Vagina (tissue), 2 donors: Measurements from ENCODE around the gene ETV4. TPM values are rescaled to one million over a fixed set of nuclear protein-coding genes. Genes with fewer than 3 reads are reported as not detected.

Experiments
- DNase-seq, 2 donors: peaks; one replicate each; pipeline ENCODE4 v3.0.0-alpha.2; 2017; ENCODE audit errors: extremely low spot score in 2 of 2
- H3K27ac ChIP-seq: fragments of 200-600 bp; sonication (generic); one replicate; pipeline ENCODE4 v1.5.1; 2019
- H3K27me3 ChIP-seq: fragments of 200-600 bp; sonication (generic); one replicate; pipeline ENCODE4 v1.5.1; 2019
- H3K36me3 ChIP-seq, 2 donors: fragments of 200-600 bp; sonication (generic); one replicate each; pipeline ENCODE4 v1.5.1; 2017 to 2019
- H3K4me1 ChIP-seq: fragments of 200-600 bp; sonication (generic); one replicate; pipeline ENCODE4 v1.5.1; 2019
- H3K4me3 ChIP-seq, 2 donors: fragments of 200-600 bp; sonication (generic); 1 replicate in 1 of 2; 2 replicates in 1 of 2; pipeline ENCODE4 v1.5.1; 2016 to 2019
- H3K9me3 ChIP-seq: fragments of 200-600 bp; sonication (generic); one replicate; pipeline ENCODE4 v1.5.1; 2019
- POLR2A ChIP-seq, 2 donors: fragments of 450-650 bp; IDR thresholded peaks; one replicate each; pipeline ENCODE4 v1.6.1; 2017; ENCODE audit warnings: antibody characterized with exemption in 2 of 2, mild to moderate bottlenecking in 2 of 2, moderate library complexity in 2 of 2
- POLR2AphosphoS5 ChIP-seq, 2 donors: sonication (generic); formaldehyde crosslinking; IDR thresholded peaks; one replicate each; pipeline ENCODE4 v1.9.0; 2017; ENCODE audit warnings: antibody characterized with exemption in 2 of 2, mild to moderate bottlenecking in 2 of 2, low read depth in 1 of 2; ENCODE audit not compliant: insufficient read depth in 1 of 2
- intact Hi-C: fragments of 100-400 bp; cut with DNase I; formaldehyde crosslinking; loops from one replicate; pipeline ENCODE4 v1.15.1; 2023
- total RNA-seq: library from RNA; depleted of rRNA; stranded (reverse); fragments of >200 nt; gene quantifications from one replicate; pipeline ENCODE4 v1.2.3, GENCODE V29; 2016
- TF ChIP-seq, protein P1 (sequence below), 3 experiments: fragments of 450-650 bp in 2 of 3; fragments of 200-600 bp in 1 of 3; sonication (generic) in 1 of 3; IDR thresholded peaks; one replicate each; pipeline ENCODE4 v1.5.1; 2017 to 2019; ENCODE audit warnings: antibody characterized with exemption in 3 of 3, mild to moderate bottlenecking in 2 of 3, moderate library complexity in 2 of 3

ETV4 gene
- total RNA-seq, 1 donor from 2014 or later = 5.4 TPM

DNA sequence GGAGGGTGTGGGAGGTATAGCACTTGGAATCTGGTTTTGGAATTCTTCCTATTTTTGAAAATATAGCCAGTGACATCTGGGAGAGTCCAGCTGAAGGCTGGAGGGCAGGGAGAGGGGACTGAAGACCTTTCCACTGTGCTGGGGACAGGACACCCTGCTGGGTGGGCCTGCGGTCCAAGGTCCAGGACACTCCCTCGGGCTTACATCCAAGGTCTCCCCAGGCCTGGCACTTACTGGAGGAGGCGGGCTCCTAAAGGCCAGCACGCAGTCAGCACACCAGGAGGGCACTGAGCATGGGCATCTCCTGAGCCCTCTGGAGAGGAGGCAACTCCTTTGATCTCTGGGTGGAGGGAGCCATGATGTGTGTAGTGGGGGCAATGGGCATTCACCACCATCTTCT lies 35.5 kb upstream of the ETV4 start:
- no peak for DNase-seq
- Histone ChIP-seq H3K4me3 (no peak overlapping the region), H3K27ac (no peak overlapping the region), H3K27me3 (no peaks in the 10 kb centered on the region), H3K36me3 (no peaks in the 10 kb centered on the region), H3K4me1 (peaks cover 15% of the 10 kb centered on the region), H3K9me3 (no peaks in the 10 kb centered on the region)
- intact Hi-C loops = no loop called here
- TF ChIP-seq POLR2AphosphoS5 (IDR thresholded peaks at IDR 0.05; ENCODE audit: insufficient read depth in 1 of 2, low read depth in 1 of 2) (no peak), POLR2A (IDR thresholded peaks at IDR 0.05) (no peak)
- TF ChIP-seq, protein P1, sequence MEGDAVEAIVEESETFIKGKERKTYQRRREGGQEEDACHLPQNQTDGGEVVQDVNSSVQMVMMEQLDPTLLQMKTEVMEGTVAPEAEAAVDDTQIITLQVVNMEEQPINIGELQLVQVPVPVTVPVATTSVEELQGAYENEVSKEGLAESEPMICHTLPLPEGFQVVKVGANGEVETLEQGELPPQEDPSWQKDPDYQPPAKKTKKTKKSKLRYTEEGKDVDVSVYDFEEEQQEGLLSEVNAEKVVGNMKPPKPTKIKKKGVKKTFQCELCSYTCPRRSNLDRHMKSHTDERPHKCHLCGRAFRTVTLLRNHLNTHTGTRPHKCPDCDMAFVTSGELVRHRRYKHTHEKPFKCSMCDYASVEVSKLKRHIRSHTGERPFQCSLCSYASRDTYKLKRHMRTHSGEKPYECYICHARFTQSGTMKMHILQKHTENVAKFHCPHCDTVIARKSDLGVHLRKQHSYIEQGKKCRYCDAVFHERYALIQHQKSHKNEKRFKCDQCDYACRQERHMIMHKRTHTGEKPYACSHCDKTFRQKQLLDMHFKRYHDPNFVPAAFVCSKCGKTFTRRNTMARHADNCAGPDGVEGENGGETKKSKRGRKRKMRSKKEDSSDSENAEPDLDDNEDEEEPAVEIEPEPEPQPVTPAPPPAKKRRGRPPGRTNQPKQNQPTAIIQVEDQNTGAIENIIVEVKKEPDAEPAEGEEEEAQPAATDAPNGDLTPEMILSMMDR (IDR thresholded peaks at IDR 0.05) = no peak

DNA sequence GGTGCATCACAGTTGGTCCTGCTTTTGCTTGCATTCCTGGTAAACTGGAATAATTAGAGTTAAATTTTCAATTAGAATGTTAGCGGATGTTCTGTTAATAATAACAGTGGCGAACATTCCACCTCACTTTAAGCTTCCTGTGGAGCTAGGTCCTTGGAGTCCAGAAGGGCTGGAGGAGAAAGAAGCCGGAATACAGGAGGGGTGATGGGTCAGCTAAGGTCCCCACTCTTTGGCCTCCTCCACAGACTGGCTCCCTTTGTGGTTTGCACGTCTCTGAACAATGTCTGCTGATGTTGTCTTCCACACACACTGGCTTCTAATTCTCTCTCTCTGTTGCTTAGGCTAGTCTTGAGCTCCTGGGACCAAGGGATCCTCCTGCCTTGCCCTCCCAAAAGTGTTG lies 35.0 kb upstream of the ETV4 start:
- intact Hi-C loops = no loop called here
- TF ChIP-seq POLR2AphosphoS5 (IDR thresholded peaks at IDR 0.05; ENCODE audit: insufficient read depth in 1 of 2, low read depth in 1 of 2) (no peak), POLR2A (IDR thresholded peaks at IDR 0.05) (no peak)
- TF ChIP-seq, protein P1 (IDR thresholded peaks at IDR 0.05) = no peak
- H3K27ac ChIP-seq = no peak overlapping the region

DNA sequence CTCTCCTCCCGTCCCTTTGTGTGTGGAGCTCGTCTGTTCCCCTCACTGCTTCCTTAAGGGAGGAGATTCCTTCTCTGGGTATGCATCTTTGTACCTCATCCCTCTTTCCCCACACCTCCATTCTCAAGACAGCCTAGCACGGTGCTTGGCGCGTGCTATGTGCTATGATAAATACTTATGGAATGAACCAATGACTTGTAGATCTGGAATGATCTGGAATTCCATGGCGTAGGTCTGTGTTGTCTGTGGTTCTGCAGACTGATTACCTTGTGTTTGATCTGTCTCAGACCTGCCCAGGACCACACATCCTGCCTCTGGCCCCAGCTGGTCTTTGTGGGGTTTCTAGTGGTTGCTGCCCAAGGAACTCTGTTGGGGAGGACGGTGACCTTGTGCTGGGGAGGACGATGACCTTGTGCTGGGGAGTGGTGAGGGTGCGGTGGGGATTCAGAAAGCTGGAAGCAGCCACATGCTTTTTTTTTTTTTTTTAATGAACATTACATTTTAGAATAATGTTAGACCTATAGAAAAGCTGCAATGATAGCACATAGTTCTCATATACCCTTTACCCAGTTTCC lies 33.5 kb upstream of the ETV4 start:
- TF ChIP-seq, protein P1 (IDR thresholded peaks at IDR 0.05) = no peak
- no peak for TF ChIP-seq POLR2AphosphoS5 (IDR thresholded peaks at IDR 0.05; ENCODE audit: insufficient read depth in 1 of 2, low read depth in 1 of 2)
- no peak for TF ChIP-seq POLR2A (IDR thresholded peaks at IDR 0.05)
- peaks cover 15% of the 10 kb centered on the region for H3K4me1 ChIP-seq
- DNase-seq = no peak
- H3K27ac ChIP-seq = no peak overlapping the region
- no peaks in the 10 kb centered on the region for H3K9me3 ChIP-seq
- intact Hi-C loops = no loop called here
- H3K27me3 ChIP-seq = no peaks in the 10 kb centered on the region
- no peak overlapping the region for H3K4me3 ChIP-seq
- H3K36me3 ChIP-seq = no peaks in the 10 kb centered on the region

More for the DNA sequence above, 35.0 kb upstream of the ETV4 start:
- H3K4me1 ChIP-seq = peaks cover 15% of the 10 kb centered on the region
- H3K4me3 ChIP-seq = no peak overlapping the region
- H3K27me3 ChIP-seq = no peaks in the 10 kb centered on the region
- no peaks in the 10 kb centered on the region for H3K9me3 ChIP-seq
- no peaks in the 10 kb centered on the region for H3K36me3 ChIP-seq
- no peak for DNase-seq

DNA sequence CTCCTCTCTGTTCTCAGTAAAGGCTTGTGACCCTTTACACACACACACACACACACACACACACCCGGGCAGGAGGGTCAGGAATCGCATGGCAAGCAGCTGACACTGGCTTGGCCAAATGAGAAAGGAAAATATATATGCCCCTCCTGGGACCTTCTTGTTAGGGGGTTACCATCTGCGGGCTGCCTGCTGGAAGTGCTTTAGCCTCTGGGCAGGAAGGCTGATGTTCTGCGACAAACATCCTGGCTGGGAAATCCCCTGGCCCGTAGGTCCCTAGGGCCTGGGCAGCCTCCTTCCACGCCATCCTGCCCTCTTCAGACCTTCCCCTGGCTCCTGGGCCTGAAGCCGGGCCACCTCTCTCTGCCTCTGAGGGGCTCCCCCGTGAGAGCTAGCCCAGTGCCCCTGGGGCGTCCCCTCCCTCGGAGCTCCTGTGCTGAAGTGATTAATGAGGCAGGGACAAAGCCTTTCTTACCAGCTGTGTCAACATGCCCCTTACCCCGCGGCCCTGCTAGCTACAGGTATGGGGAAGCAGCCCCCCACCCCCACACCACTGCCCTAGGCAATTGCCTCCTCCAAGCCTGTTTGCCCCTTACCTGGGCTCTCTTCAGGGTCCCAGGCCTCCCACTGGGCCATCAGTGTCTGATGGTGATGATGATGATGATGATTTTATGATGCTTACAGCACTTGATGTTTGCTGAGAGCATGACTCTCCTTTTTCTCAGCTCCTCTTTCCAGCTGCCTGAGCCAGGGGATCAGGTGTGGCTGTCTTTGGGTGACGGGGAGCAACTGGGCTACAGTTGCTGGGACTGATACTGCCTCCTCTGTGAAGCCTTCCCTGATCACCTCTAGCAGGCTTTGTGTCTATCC lies 32.8 kb upstream of the ETV4 start:
- Histone ChIP-seq H3K4me3 (no peak overlapping the region), H3K4me1 (peaks cover 15% of the 10 kb centered on the region), H3K9me3 (no peaks in the 10 kb centered on the region), H3K27me3 (no peaks in the 10 kb centered on the region), H3K36me3 (no peaks in the 10 kb centered on the region), H3K27ac (no peak overlapping the region)
- no peak for DNase-seq
- no peak for TF ChIP-seq POLR2AphosphoS5 (IDR thresholded peaks at IDR 0.05; ENCODE audit: insufficient read depth in 1 of 2, low read depth in 1 of 2)
- TF ChIP-seq, protein P1 (IDR thresholded peaks at IDR 0.05) = no peak
- TF ChIP-seq POLR2A (IDR thresholded peaks at IDR 0.05) = no peak
- intact Hi-C loops = no loop called here

DNA sequence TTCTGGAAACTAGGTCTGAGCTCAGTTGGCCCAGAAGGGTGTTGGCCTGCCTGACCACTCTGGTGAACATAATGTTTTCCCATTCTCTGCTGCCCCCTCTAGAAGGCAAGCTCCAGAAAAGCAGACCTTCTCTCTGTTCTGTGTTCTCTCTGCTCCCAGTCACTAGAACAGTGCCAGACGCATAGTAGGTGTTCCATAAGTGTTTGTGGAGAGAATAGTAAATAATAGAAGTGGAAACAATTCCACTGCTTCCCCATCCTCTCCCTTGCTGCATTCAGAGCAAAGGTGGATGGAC lies 32.2 kb upstream of the ETV4 start:
- TF ChIP-seq, protein P1 (IDR thresholded peaks at IDR 0.05) = no peak
- TF ChIP-seq POLR2AphosphoS5 (IDR thresholded peaks at IDR 0.05; ENCODE audit: insufficient read depth in 1 of 2, low read depth in 1 of 2) (no peak), POLR2A (IDR thresholded peaks at IDR 0.05) (no peak)
- no peaks in the 10 kb centered on the region for H3K9me3 ChIP-seq
- H3K36me3 ChIP-seq = no peaks in the 10 kb centered on the region
- DNase-seq = no peak
- intact Hi-C loops = no loop called here
- peaks cover 15% of the 10 kb centered on the region for H3K4me1 ChIP-seq
- no peaks in the 10 kb centered on the region for H3K27me3 ChIP-seq
- H3K27ac ChIP-seq = no peak overlapping the region
- H3K4me3 ChIP-seq = no peak overlapping the region
